ENCODE results near the gene AMPD2.
"Not testable (repeated sequence)": the region's sequence is repeated elsewhere in the genome, so short reads cannot be mapped to it uniquely, and the experiment has no call there.

AMPD2 gene

DNA sequence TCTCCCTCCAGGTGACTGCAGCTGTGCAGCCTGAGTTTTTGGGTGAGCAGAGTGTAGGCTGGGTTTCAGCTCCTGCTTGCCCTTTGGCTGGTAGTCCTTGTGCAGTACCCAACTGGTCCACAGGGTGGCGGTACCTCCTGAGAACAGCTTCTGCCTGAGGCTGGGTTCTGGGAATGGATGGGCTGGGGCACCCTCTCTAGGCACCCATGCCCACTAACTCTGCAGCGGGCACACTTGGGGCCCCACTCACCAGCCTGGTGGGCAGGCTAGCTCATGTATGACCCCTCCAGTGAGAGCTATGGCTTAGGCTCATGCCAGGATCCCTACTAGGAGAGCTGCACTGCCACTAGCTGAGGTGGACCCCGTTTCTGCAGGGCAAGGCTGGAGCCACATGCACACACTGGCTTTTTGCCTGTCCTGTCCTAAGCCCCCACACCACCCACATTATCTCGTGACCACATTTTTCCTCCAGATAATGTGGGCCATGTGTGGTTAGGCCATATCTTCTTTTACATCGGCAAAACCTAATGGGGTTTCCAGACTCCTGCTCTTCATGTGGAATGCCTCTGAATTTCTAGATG lies 20.7 kb downstream of the AMPD2 start:
- in situ Hi-C loops (cut with HindIII; ENCODE audit: low pct_ligation_motif_present, low pct_unique_long_range_greater_than_20kb, low sequenced_read_pairs): no loop called here
- DNase-seq: peak; percentile 65

DNA sequence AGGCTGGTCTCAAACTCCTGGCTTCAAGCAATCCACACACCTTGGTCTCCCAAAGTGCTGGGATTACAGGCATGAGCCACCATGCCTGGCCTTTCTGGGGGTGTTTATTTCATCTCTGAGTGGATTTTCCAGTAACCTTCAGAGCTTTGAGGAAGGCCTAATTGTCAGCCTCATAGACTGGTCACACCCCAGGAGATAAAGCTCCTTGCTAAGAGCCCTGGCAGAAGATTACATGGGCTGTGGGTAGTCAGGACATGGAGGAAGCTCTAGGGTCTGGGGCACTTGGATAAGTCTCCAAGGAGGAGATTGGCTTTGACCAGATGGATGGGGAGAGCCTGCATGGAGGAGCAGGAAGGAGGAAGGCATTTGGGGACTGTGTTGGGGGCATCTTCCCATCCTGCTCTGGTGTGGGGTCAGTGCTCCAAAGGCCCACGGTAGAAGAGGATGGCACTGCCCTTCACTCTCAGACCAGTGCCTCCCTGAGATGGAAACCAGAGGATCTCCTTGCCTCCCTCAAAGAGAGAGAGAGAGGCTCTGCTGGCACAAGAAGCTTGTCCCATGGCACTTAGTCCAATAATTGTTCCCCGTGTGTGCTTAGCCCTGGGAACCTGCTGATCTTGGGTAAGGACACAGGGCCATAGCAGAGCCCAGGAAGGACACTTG lies 21.6 kb downstream of the AMPD2 start:
- DNase-seq: no peak
- in situ Hi-C loops (cut with HindIII; ENCODE audit: low pct_ligation_motif_present, low pct_unique_long_range_greater_than_20kb, low sequenced_read_pairs): no loop called here

DNA sequence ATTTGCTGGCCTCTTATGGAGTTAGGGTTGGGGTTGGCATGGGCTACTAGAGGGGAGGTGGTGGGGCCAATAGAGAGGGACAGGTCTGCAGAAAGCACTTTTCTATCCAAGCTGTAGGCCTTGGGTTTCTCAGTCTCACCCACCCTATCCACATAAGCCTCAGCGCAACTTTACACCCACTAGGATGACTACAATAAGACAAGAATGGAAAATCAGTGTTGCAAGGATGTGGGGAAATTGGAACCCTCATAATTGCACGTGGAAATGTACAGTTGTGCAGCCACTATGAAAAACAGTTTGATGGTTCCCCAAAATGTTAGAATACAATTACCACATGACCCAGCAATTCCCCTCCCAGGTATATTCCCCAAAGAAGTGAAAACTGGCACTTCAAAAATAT lies 22.2 kb downstream of the AMPD2 start:
- in situ Hi-C loops (cut with HindIII; ENCODE audit: low pct_ligation_motif_present, low pct_unique_long_range_greater_than_20kb, low sequenced_read_pairs): no loop called here

DNA sequence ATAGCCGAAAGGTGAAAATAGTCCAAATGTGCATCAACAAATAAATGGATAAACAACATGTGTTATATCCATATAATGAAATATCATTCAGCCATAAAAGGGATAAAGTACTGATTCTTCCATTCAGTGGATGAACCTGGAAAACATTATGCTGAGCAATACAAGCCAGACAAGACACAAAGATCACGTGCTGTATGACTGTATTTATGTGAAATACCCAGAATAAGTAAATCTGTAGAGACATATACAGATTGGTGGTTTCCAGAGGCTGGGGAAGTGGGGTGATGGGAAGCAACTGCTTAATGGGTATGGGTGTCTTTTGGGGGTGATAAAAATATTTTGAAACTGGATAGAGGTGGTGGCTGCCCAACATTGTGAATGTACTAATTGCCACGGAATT lies 23.0 kb downstream of the AMPD2 start:
- in situ Hi-C loops (cut with HindIII; ENCODE audit: low pct_ligation_motif_present, low pct_unique_long_range_greater_than_20kb, low sequenced_read_pairs): no loop called here
- DNase-seq: no peak

More for the DNA sequence above, 22.2 kb downstream of the AMPD2 start:
- no peak for DNase-seq

DNA sequence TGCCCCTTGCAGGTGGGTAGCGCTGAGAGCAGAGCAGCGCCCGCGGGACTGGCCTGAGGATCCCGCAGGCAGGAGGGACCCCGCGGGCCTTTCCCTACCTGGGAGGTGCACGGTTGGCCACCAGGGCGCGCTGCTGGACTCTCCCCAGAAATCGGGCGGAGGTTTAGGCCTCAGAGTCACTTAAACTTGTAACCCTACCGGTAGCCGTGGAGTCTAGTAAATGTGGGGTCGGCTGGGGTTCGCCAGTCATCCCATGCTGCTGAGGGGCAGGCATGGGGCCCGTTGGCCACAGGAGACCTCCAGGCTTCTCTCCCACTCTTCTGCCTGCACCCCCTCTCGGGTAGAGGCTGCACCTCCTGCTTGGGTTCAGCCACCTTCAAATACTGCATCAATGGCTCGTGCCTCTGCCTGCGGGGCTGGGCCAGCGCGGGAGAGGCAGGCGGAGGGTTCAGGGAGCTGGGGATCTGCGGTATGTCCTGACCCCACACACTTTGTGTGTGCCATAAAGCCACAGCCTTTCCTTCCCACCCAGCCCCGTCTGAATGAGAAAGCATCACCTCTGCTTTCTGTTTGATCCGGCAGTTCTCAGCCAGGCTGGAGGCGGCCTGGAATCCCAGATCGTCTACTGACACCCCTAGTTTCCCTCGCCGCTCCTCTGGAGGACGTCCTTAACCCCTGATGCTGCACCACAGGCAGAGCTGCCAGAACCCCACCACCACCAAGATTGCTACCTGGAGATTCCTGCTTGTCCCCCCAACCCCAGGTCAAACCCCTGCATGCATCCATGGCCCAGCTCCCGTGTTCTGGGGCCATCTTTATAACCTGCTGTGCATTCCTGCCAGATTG lies 24.0 kb downstream of the AMPD2 start:
- peak; percentile 75 for DNase-seq
- in situ Hi-C loops (cut with HindIII; ENCODE audit: low pct_ligation_motif_present, low pct_unique_long_range_greater_than_20kb, low sequenced_read_pairs): no loop called here

DNA sequence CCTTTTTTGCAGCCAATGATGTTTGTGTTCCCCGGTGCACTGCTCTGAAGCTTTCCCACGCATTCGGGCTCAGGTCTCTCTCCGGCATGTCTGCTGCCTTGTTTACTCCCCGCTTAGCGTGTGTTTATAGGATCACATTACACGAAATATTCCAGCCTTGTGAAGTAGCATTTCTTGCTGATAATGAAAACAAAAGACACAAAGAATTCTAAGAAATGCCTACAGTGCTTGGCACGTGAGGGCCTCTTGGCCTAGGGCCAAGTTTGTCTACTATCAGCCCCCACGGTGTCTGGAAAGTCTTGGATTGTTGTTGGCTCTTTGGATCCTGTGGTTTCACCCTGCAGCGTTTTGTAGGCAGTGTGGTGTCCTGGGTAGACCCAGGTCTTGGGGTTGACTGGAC lies 25.0 kb downstream of the AMPD2 start:
- in situ Hi-C loops (cut with HindIII; ENCODE audit: low pct_ligation_motif_present, low pct_unique_long_range_greater_than_20kb, low sequenced_read_pairs): no loop called here
- no peak for DNase-seq

DNA sequence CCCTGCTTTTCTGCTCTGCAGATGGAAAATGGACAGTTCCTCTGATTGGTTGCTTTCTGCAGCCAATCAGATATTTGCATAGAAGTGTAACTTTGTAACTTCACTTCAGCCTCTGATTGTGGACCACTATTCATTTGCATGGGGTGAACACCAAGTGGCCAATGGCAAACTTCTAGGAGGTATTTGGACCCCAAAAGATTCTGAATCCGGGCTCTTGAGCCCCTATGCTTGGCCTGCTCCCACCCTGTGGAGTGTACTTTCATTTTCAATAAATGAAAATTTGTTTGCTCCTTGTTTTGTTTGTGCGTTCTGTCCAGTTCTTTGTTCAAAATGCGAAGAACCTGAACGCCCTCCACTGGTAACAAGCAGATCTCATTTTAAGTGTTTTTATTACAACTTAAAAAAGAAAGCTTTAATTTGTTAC lies 29.9 kb downstream of the AMPD2 start:
- peak; percentile 18 for DNase-seq
- in situ Hi-C loops (cut with HindIII; ENCODE audit: low pct_ligation_motif_present, low pct_unique_long_range_greater_than_20kb, low sequenced_read_pairs): no loop called here

DNA sequence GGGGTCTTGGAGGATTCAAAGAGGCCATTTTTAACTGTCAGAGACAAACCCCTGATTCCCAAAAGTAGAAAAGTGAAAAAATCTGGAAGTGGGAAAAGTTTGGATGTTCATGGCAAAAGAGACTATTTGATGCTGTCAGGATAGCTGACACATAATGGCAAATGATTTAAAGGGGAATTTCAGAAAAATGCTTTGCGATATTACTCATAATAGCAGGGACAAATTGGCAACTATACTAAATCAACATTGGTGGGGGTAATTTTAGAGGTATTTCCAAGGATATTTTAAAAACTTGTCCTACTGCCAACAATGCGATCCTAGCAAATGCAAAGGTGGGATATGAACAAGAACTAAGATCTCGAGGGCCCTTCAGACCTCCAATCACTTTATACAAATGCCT lies 31.0 kb downstream of the AMPD2 start:
- in situ Hi-C loops (cut with HindIII; ENCODE audit: low pct_ligation_motif_present, low pct_unique_long_range_greater_than_20kb, low sequenced_read_pairs): no loop called here
- no peak for DNase-seq

DNA sequence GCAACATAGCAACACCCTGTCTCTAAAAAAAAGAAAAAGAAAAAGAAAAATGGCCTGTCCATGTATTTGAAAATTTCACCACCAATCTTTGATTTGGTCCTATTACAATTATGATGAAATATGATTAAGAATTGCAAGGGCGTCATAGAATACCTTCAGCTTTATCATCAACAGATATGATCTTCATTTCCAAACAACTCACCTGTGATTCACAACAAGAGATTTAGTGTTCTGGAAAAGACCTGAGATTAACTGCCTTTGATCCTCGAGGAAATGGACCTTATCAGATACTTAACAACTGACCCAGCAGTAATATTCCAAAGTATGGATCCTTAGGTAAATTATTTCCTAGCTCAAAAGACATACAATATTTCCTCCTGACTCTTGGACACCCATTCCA lies 32.8 kb downstream of the AMPD2 start:
- in situ Hi-C loops (cut with HindIII; ENCODE audit: low pct_ligation_motif_present, low pct_unique_long_range_greater_than_20kb, low sequenced_read_pairs): no loop called here
- DNase-seq: no peak

DNA sequence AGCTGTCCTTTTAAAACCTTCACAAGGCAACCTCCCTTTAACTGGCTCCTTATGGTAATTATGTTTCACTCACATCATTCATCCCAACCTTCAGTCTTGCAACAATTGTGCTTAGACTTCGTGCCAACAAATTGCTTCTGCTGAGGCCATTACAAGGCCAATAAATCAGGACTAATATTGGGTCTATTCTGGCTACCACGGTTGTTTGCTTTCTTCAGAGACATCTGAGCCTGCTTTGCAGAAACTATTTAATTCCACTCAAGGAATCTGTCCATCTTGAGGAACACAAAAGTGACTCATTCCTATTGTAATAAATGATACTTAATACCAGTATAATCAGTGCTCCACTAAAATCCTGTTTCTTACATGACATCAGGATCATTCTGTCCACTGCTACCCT lies 33.7 kb downstream of the AMPD2 start:
- in situ Hi-C loops (cut with HindIII; ENCODE audit: low pct_ligation_motif_present, low pct_unique_long_range_greater_than_20kb, low sequenced_read_pairs): no loop called here
- no peak for DNase-seq

DNA sequence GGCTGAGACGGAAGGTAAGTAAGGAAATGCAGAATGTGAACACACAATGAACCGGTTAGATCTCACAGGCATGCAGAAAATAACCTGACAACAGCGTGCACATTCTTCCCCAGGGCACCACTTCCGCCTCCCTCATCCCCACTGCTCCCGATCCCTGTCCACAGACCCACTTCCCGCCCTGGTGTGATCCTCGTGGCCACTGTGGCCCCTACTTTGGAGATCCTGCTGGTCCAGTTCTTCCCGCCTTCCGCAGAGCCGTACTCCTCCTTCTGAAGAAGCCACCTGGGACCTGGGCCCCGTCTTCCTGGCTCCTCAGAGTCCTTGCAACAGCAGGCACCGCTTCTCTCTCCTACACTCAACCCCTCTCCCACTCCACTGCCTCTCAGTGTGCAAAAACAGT lies 34.9 kb downstream of the AMPD2 start:
- in situ Hi-C loops (cut with HindIII; ENCODE audit: low pct_ligation_motif_present, low pct_unique_long_range_greater_than_20kb, low sequenced_read_pairs): no loop called here
- no peak for DNase-seq

DNA sequence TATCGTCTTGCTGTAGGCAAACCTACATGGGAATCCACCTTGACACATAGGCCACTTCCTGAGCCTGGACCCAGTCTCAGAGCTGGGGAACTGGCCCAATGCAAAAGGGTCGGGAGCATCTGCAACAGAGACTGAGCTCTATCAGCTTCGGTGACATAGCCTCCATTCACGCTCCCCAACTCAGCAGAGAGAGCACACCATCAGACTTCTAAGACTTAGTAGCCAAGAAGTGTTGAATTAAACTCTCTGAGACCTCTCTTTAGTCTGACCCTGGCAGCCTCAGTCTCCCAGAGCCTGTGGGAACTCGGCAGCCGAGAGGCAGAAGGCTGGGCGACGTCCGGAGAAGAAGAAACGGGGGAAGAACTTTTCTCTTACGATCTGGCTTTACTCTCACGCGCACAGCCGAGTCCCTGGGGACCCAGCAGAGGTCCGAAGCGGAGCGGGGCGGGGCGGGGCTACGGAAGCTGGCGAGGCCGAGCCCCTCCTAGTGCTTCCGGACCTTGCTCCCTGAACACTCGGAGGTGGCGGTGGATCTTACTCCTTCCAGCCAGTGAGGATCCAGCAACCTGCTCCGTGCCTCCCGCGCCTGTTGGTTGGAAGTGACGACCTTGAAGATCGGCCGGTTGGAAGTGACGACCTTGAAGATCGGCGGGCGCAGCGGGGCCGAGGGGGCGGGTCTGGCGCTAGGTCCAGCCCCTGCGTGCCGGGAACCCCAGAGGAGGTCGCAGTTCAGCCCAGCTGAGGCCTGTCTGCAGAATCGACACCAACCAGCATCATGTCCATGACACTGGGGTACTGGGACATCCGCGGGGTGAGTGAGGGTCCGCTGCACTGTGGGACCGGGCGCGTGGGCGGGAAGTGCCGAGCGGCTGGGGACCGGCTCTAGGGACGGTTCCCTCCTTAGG lies 36.2 kb downstream of the AMPD2 start, which contains the start of gene GSTM4:
TSS of gene GSTM4 (plus strand) at position 485 of the 905 bp plus-strand sequence. CDS start at position 776, 291 bp downstream.
- peak; percentile 72 for DNase-seq
- in situ Hi-C loops (cut with HindIII; ENCODE audit: low pct_ligation_motif_present, low pct_unique_long_range_greater_than_20kb, low sequenced_read_pairs): no loop called here

DNA sequence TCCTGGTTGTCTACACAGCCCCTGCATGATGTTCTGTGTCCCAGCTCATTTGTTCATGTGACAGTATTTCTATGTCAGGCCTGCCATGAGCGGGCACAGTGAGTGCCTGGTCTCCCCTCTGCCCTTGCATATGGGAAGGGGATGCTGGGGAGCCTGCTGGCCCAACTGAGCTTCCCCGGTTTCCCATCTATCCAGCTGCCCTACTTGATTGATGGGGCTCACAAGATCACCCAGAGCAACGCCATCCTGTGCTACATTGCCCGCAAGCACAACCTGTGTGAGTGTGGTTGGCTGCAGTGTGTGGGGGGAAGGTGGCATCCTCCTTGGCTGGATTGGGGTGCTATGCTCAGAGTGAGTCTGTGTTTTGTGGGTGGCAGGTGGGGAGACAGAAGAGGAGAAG lies 37.8 kb downstream of the AMPD2 start:
- DNase-seq: no peak
- in situ Hi-C loops (cut with HindIII; ENCODE audit: low pct_ligation_motif_present, low pct_unique_long_range_greater_than_20kb, low sequenced_read_pairs): no loop called here

DNA sequence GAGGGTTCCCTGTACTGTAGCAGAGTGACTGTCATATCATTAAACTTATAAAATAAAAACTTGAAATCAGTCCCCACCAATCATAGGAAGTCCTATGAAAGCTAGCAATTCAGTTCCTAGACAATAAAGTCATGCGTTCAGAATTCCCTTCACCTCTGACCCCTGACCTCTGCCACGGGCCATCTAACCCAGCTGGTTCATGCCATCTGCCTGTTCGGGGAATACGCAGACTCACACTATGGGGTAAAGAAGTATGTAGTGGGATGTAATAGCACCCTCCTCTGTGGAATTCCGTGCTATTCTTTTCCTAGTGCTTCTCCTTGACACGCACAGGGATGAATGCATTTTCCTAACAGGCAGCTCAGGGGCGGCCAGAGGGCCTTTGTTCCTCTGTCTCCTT lies 38.3 kb downstream of the AMPD2 start:
- in situ Hi-C loops (cut with HindIII; ENCODE audit: low pct_ligation_motif_present, low pct_unique_long_range_greater_than_20kb, low sequenced_read_pairs): no loop called here
- no peak for DNase-seq

DNA sequence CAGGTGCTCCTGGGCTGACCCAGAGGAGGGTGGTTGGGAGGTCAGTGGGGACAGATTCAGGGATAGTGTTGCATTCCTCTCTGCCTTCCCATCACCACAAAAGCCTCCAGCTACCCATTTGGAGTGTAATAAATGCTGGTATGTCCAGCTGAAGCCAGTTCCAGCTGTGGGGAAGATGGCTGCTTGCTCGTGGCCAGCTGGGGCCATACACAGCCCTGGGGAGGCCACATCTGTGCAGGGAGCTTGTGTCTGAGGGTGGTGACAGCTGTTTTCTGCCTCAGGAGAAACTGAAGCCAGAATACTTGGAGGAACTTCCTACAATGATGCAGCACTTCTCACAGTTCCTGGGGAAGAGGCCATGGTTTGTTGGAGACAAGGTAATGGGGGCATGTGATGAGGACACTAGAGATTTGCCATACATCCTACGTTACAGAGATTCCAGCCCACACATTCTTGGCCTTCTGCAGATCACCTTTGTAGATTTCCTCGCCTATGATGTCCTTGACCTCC lies 39.0 kb downstream of the AMPD2 start:
- no peak for DNase-seq
- in situ Hi-C loops (cut with HindIII; ENCODE audit: low pct_ligation_motif_present, low pct_unique_long_range_greater_than_20kb, low sequenced_read_pairs): no loop called here

DNA sequence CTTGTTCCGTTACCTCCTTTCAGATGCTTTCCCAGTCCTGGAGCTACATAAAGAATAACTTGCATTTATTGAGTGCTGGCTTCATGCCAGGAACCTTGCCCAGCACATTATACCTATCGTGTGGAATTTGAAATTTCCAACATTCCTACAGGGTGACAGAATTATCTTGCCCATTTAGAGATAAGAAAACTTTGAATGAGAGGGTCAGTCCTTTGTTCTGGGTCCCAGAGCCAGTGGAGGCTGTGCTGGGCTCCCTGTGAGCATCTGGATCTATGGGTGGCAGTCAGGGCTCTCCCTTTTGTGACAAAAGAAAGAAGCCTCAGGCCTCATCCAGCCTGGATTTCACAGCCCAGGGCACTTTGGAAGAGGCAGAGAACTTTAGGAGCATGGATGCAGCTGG lies 39.5 kb downstream of the AMPD2 start:
- no peak for DNase-seq
- in situ Hi-C loops (cut with HindIII; ENCODE audit: low pct_ligation_motif_present, low pct_unique_long_range_greater_than_20kb, low sequenced_read_pairs): no loop called here

DNA sequence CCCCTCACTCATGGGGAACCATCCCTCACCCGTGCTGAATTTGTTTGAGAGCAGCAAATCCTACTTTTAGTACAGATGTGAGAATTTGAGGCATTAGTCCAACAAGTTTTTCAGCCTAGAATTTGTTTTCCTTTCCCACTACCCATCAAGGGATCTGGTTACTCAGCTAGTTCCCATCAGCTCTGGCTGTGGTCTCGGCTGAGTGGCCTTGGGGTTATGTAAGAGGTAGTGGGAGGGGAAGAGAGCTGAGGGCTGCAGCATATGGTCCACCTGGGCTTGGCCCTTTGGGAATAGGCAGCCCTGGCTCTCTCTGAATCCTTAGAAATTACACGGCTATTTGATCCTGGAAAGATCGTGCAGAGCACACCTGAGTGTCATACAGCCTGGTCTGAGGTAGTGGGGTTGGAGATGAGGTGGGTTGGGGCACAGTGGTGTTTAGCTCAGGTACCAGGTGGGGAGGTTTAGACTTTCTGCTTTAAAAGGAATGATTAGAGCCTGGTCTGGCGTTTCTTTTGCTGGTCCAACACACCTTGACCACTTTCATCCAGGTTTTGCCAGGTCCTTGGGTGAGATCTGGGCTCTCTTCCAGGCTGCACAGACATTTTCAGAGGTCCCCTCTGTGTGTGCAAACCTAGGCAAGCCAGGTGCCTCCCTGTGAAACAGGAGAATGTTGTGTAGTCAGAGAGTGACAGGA lies 40.5 kb downstream of the AMPD2 start:
- DNase-seq: peak; percentile 32
- in situ Hi-C loops (cut with HindIII; ENCODE audit: low pct_ligation_motif_present, low pct_unique_long_range_greater_than_20kb, low sequenced_read_pairs): no loop called here

DNA sequence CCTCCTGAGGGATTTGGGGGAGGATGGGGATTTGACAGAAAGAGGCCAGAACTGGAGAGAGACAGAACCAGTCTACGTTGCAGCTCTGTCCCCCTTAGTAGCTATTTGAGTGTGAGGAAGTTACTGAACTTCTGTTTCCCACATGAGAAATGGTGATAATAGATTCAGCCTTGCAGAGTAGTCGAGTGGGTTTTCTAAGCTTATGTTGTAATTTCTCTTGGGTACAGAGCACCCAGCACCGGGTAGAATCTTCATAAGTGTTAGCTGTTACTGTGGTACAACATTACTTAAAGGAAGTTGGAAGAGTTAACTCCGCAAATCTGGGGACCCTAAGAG lies 41.0 kb downstream of the AMPD2 start:
- DNase-seq; in situ Hi-C loops (cut with HindIII; ENCODE audit: low pct_ligation_motif_present, low pct_unique_long_range_greater_than_20kb, low sequenced_read_pairs): not testable (repeated sequence)
